Measurements from ENCODE around the gene PKD1. TPM values are rescaled to one million over a fixed set of nuclear protein-coding genes. Genes with fewer than 3 reads are reported as not detected.
A peak's percentile ranks its signal among the peaks of the same experiment; 100 is the strongest.

The PKD1 gene
- total and polyA plus RNA-seq, 12 donors, result 76.7 to 122 (median 104) TPM

DNA sequence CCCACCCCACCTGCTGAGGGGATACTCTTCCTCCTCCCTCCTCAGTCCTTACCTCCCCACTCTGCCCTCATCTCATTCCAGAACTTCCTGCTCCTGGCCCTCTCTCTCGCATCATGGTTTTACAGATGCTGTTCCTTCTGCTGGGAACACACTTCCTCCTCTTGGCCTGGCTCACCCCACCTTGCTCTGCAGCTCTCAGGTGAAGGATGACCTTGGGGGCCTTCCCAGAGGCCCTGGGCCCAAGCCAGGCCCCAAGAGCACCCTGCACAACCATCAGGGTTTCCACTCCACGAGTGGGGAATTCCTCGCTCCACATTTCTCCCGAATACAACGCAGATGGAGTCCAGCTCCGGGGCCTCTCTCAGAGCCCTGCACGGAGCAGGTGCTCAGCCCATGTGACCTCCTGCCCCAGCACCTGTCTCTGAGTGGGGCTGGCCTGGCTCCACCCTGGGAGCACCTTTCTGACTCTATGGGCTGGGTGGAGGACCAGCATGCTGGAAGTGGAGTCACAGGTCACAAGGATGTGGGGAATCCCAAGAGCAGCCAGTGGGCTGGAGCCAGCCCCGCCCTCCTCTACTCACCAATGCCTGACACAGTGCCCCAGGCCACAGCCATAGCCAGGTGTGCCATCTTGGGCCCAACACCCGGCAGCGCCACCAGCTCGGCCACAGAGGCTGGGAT is 92.6 kb downstream of the PKD1 start:
- 68 to 70% methylated on average over 11 of the region's 11 CpGs for WGBS, 2 donors

DNA sequence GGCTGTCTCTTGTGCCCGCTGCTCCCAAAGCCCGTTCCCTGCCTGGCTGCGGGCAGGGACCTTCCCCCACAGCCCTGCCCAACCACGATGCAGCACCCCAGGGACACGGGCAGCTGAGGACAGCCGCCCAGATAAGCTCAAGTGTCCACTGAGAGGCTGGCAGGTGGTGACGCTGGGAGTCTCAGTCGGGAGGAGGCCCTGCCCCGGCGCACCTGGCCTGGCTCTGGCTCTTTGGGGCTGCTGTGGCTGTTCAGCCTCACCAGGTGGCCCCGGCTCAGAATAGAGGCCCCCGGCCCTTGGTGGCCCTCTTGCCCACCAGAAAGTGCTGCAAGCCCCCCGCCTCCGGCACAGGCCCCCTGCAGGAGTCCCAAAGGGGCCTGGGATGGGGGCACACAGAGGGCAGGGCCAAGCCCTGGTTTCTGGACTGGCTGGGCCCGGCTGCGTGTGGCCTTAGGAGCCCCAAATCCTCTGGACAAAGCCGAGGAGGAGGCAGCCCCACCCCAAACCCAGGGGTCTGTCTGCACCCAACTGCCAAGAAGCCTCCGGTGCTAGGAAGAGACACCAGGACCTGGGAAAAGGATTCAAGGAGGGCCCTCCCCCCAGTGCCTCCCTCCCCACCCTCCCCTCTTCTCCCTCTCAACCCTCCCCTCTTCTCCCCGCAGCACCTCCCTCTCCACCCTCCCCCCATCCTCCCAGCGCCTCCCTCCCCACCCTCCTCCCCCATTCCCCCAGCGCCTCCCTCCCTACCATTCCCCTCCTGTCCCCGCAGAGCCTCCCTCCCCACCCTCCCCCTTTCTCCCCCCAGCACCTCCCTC is 93.3 kb downstream of the PKD1 start:
- ATAC-seq (peak in 7 of 8 donors; percentile 18 to 65 (median 53)), DNase-seq (peak; percentile 65 to 74)
- Histone ChIP-seq H3K4me3 (peak overlapping the region in 1 of 10 donors; percentile 5), H3K27ac (peak overlapping the region in 9 of 10 donors; percentile 8 to 96 (median 93)), H3K4me1 (peaks cover 54 to 100% (median 89%) of the 10 kb centered on the region in 9 donors), H3K9me3 (no peaks in the 10 kb centered on the region), H3K36me3 (peaks cover 0 to 20% (median 8%) of the 10 kb centered on the region in 9 donors), H3K27me3 (no peaks in the 10 kb centered on the region)
- TF ChIP-seq, protein P1, sequence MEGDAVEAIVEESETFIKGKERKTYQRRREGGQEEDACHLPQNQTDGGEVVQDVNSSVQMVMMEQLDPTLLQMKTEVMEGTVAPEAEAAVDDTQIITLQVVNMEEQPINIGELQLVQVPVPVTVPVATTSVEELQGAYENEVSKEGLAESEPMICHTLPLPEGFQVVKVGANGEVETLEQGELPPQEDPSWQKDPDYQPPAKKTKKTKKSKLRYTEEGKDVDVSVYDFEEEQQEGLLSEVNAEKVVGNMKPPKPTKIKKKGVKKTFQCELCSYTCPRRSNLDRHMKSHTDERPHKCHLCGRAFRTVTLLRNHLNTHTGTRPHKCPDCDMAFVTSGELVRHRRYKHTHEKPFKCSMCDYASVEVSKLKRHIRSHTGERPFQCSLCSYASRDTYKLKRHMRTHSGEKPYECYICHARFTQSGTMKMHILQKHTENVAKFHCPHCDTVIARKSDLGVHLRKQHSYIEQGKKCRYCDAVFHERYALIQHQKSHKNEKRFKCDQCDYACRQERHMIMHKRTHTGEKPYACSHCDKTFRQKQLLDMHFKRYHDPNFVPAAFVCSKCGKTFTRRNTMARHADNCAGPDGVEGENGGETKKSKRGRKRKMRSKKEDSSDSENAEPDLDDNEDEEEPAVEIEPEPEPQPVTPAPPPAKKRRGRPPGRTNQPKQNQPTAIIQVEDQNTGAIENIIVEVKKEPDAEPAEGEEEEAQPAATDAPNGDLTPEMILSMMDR (IDR thresholded peaks at IDR 0.05), result peak in 1 of 9 donors; percentile 16
- intact Hi-C loops (cut with DNase I), result no loop called here
- 44 to 49% methylated on average over 18 to 22 of the region's 22 CpGs for WGBS, 2 donors

More for the DNA sequence above, 92.6 kb downstream of the PKD1 start:
- no peak for ATAC-seq
- peaks cover 0 to 12% (median 5%) of the 10 kb centered on the region in 9 donors for H3K36me3 ChIP-seq
- intact Hi-C loops (cut with DNase I), result no loop called here
- peak overlapping the region in 5 of 10 donors; percentile 9 to 28 (median 19) for H3K4me3 ChIP-seq
- peak overlapping the region in 9 of 10 donors; percentile 9 to 95 (median 68) for H3K27ac ChIP-seq
- TF ChIP-seq, protein P1 (IDR thresholded peaks at IDR 0.05), result no peak
- peaks cover 47 to 94% (median 83%) of the 10 kb centered on the region in 9 donors for H3K4me1 ChIP-seq
- no peaks in the 10 kb centered on the region for H3K9me3 ChIP-seq
- no peak for DNase-seq
- no peaks in the 10 kb centered on the region for H3K27me3 ChIP-seq

DNA sequence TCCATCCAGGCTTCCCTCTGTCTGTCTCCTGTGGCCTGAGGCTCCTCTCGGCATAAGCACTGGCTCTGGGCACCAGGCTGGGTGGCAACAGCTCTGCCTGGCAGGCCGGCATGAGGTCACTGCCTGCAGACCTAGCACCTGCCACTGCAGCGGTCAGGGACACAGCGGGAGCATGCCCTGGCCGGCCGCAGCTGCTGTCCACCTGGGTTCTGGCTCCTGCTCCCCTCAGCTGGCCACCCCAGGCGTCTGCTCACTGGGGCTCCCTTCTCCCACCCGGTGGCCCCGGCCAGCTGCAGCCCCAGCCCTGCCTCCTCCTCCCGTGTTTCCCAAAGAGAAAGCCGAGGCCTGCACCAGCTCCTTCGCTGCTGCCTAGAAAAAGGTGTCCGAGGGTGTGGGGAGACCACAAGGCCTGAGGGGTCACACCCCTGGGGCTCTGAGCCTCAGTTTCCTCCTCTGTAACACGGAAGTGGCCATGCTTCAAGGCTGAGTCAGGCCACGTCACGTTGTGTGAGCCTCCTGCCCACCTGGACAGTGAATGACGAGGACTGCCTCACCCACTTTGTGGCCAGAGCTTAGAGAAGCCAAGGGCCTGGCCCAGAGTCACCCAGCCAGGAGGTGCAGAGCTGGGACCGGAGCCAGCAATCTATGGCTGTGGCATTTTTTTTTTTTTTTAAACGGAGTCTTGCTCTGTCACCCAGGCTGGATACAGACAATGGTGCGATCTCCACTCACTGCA is 94.7 kb downstream of the PKD1 start:
- TF ChIP-seq, protein P1 (IDR thresholded peaks at IDR 0.05), result no peak
- ATAC-seq (peak in 1 of 8 donors; percentile 0), DNase-seq (no peak)
- Histone ChIP-seq H3K4me3 (no peak overlapping the region), H3K36me3 (peaks cover 0 to 34% (median 10%) of the 10 kb centered on the region in 9 donors), H3K27me3 (no peaks in the 10 kb centered on the region), H3K27ac (peak overlapping the region in 9 of 10 donors; percentile 80 to 96 (median 93)), H3K9me3 (no peaks in the 10 kb centered on the region), H3K4me1 (peaks cover 53 to 100% (median 89%) of the 10 kb centered on the region in 9 donors)
- 69 to 74% methylated on average over 20 of the region's 20 CpGs for WGBS, 2 donors
- intact Hi-C loops (cut with DNase I), result no loop called here
